Activated CD8-positive, alpha-beta memory T cell treated with anti-CD3 and anti-CD28 coated beads, Interleukin-2, amount 10 ng/mL, durations not matched to agents 7 days and 5 days (primary cell): ENCODE measurements around the gene SULT4A1. TPM values are rescaled to one million over a fixed set of nuclear protein-coding genes. Genes with fewer than 3 reads are reported as not detected.
A peak's percentile ranks its signal among the peaks of the same experiment; 100 is the strongest.
"Not testable (repeated sequence)": the region's sequence is repeated elsewhere in the genome, so short reads cannot be mapped to it uniquely, and the experiment has no call there.

ENCODE experiments used
- ATAC-seq: fragments of 150-1000 bp; cut with Tn5 transposase; one replicate; pipeline ENCODE4 v1.10.0; 2021; ENCODE audit warnings: moderate library complexity
- CTCF ChIA-PET: fragments of 350-600 bp; sonication (Branson Sonifier 250); formaldehyde crosslinking; loops from one replicate; lab custom pipeline; 2021; ENCODE audit warnings: antibody characterized with exemption; lab: Charles Lee
- DNase-seq: peaks from one replicate; pipeline ENCODE4 v3.0.0-alpha.2; 2020
- H3K27ac Mint-ChIP-seq: one replicate; pipeline ENCODE4 v1.8.0; 2021; ENCODE audit warnings: mild to moderate bottlenecking, mixed read lengths
- H3K27me3 Mint-ChIP-seq: one replicate; pipeline ENCODE4 v1.8.0; 2021; ENCODE audit warnings: mixed read lengths
- H3K36me3 Mint-ChIP-seq: one replicate; pipeline ENCODE4 v1.8.0; 2021; ENCODE audit warnings: mild to moderate bottlenecking, mixed read lengths
- H3K4me1 Mint-ChIP-seq: one replicate; pipeline ENCODE4 v1.8.0; 2021; ENCODE audit warnings: mixed read lengths
- H3K4me3 Mint-ChIP-seq: one replicate; pipeline ENCODE4 v1.8.0; 2021; ENCODE audit warnings: mild to moderate bottlenecking, moderate library complexity, mixed read lengths
- H3K9me3 Mint-ChIP-seq: one replicate; pipeline ENCODE4 v1.8.0; 2022; ENCODE audit warnings: low read depth, mixed read lengths
- total RNA-seq, 2 experiments: library from RNA; stranded (reverse); gene quantifications; one replicate each; pipeline ENCODE4 v1.2.3, GENCODE V29; 2021

The SULT4A1 gene
- total RNA-seq, 2 experiments from 2014 or later, result not detected

DNA sequence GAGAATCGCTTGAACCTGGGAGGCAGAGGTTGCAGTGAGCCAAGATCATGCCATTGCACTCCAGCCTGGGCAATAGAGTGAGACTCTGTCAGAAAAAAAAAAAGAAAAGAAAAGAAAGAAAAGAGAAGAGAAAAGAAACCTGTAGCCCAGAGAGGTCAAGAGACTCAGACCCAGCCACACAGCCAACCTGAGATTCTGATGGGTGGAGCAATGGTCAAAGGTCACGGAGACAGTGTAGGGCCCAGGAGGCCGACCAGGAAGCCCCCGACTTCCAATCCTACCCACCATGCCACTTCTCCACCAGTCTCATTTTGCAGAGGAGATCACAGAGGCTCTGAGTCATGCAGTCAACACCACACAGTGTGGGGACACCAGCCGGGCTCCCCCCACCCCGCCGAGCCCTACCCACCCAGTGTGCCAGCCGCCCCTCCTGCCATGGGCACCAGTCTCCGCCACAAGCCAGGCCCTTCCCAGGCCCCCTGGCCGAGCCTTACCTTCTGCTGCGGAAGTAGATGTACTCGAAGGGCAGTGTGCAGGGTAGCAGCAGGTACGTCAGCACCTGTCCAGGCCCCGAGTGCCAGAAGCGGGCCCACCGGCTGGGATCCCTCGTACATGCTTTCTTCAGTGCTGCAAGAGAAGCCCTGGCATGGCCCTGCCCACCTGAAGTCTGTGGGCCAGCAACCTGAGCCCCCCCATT lies 21.6 kb upstream of the SULT4A1 start:
- Mint-ChIP-seq H3K36me3 (no peaks in the 10 kb centered on the region), H3K9me3 (no peaks in the 10 kb centered on the region), H3K27me3 (peaks cover 8% of the 10 kb centered on the region), H3K4me1 (peaks cover 11% of the 10 kb centered on the region), H3K4me3 (no peak overlapping the region), H3K27ac (no peak overlapping the region)
- DNase-seq (no peak), ATAC-seq (no peak)
- CTCF ChIA-PET, result interaction anchor here (0.6 to 2.1 kb wide), 21 partner anchors 9 to 1929 kb away, joined by 3 to 47 read pairs (median 4); partner anchors contain the start of genes EFCAB6 and SAMM50

DNA sequence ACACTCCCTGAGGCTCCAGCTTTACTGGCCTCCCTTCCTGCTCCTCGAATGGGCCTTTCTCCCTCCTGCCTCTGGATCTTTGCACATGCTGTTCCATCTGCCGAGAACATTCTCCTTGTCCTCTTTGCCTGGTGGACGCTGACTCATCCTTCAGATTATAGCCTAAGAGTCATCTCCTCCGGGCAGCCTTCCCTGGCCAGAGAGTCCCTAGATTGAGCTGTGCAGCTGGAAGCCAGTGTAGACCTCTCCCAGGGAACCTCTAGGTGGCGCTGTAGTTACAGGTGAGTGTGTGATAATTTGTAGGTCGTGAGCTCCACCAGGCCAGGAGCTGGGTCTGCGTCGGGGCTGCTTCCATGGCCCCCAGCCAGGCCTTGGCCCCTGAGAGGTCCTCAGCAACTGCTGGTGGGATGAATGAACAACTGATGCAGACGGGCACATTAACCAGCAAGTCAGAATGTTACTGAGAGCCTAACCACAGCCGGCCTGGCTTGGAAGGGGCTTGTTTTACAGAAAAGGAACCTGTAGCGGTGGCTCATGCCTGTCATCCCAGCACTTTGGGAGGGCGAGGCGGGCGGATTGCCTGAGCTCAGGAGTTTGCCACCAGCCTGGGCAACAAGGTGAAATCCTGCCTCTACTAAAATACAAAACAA lies 20.8 kb upstream of the SULT4A1 start:
- CTCF ChIA-PET, result interaction anchor here (0.6 to 2.1 kb wide), 18 partner anchors 8 to 1930 kb away, joined by 3 to 47 read pairs (median 4); partner anchors contain the start of genes EFCAB6 and SAMM50
- peaks cover 6% of the 10 kb centered on the region for H3K27me3 Mint-ChIP-seq
- ATAC-seq (peak; percentile 66), DNase-seq (peak; percentile 70)
- H3K27ac Mint-ChIP-seq, result no peak overlapping the region
- H3K4me1 Mint-ChIP-seq, result peaks cover 11% of the 10 kb centered on the region
- H3K36me3 Mint-ChIP-seq, result no peaks in the 10 kb centered on the region
- no peaks in the 10 kb centered on the region for H3K9me3 Mint-ChIP-seq
- H3K4me3 Mint-ChIP-seq, result no peak overlapping the region

DNA sequence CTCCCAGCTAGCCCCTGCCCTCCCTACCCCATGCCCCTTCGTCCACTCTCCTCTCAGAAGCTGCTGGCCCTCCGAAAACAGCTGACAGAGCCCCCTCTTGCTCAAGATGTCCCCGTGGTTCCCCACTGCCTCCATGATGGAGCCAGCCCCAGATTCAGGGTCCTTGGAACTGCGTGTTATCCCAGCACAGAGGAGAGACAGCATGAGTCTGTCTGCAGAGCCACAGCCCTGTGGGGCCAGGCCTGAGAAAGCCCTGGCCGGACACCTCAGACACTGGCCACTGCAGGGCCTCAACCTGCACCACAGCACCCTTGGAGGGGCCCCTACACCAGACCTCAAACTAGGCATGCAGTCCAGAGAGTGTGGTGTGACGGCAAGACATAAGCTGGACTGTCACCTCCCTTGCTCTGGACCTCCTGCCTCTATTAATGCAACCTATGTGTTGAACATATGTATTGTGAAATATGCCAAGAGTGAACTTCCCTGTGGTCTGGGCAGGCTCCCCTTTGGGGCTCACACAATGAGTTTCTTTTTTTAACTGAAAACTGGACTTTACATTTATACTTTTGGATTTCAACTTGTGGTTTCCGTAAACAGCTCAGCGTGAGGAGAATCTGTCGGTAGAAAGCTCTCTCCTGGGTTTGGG lies 19.9 kb upstream of the SULT4A1 start:
- no peaks in the 10 kb centered on the region for H3K9me3 Mint-ChIP-seq
- H3K27me3 Mint-ChIP-seq, result peaks cover 5% of the 10 kb centered on the region
- H3K27ac Mint-ChIP-seq, result no peak overlapping the region
- H3K36me3 Mint-ChIP-seq, result no peaks in the 10 kb centered on the region
- DNase-seq (no peak), ATAC-seq (no peak)
- no peak overlapping the region for H3K4me3 Mint-ChIP-seq
- peaks cover 11% of the 10 kb centered on the region for H3K4me1 Mint-ChIP-seq
- CTCF ChIA-PET, result interaction anchor here (1.0 to 2.1 kb wide), 14 partner anchors 9 to 635 kb away, joined by 3 to 47 read pairs (median 5); partner anchors contain the start of gene SAMM50

DNA sequence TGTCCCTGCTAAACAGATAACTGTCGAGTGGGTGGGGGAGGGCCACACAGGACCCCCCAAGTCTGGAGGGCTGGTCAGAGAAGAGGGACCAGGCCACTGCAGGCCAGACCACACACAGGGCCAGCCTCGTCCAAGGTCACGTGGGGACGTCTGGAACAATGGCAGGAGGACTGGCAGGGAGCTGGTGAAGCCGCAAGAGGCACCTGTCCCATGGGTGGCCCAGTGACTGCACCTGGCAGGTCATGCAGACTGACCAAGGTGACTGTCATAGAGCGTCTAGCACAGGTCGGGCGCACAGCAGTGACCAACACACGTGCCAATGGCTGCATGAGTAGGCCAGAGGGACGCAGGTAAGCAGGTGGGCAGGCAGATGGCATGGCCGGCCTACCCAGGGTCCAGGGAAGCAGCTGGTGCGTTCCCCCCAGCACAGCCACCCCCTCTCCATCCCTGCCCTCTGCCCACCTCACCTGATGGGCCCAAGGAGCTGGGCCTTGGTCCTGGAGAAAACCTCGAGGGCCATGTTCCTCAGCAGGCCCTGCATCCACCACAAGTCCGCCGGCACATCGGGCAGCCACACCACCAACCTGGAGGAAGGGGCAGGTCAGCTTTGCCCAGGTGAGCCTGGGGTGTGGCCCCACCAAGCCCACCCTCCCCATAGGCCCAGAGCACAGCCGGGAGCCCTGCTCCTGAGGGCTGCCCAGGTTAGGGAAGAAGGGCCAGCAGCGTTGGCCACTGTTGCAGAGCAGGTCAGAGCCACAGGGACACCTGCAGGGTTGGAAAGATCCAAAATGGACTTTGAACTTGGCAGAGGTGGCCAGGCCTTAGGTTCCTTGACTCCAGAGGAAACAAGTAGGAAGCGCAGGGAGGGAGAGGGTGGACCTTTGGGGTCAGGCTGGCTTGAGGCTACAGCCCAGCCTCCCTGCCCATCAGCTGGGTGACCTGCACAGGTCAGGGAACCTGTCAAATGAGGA lies 19.1 kb upstream of the SULT4A1 start:
- Mint-ChIP-seq H3K27ac (no peak overlapping the region), H3K9me3 (no peaks in the 10 kb centered on the region), H3K27me3 (no peaks in the 10 kb centered on the region), H3K4me1 (peaks cover 11% of the 10 kb centered on the region), H3K36me3 (no peaks in the 10 kb centered on the region), H3K4me3 (no peak overlapping the region)
- ATAC-seq (no peak), DNase-seq (no peak)
- CTCF ChIA-PET, result interaction anchor here (1.2 to 2.1 kb wide), 2 partner anchors 64 to 65 kb away, joined by 4 to 47 read pairs; no protein-coding TSS in a partner anchor

DNA sequence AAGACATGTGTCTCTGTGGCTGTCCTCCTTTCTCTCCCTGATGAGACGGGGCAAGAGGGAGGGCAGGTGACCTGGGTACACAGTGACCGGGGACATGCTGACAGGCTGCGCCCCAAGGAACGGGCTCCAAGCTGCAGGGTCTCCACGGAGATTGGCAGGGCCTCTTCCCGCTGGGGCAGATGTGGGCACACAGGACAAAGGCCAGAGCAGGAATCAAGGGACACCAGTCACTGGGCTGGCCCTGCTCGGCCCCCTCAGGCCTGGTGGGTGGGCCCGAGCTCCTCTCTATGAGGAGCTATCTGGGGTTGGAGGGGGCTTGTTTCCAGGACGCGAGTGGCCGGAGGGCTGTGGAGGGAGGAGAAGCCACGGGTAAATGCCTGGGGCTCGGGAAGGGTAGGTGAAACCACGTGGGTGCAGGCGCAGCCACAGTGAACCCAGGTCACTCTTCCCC lies 18.3 kb upstream of the SULT4A1 start:
- no peaks in the 10 kb centered on the region for H3K9me3 Mint-ChIP-seq
- no peak overlapping the region for H3K4me3 Mint-ChIP-seq
- H3K27ac Mint-ChIP-seq, result no peak overlapping the region
- ATAC-seq (no peak), DNase-seq (no peak)
- H3K27me3 Mint-ChIP-seq, result no peaks in the 10 kb centered on the region
- CTCF ChIA-PET, result interaction anchor here (1.2 kb wide), 1 partner anchor 66 kb away, joined by 4 read pairs; no protein-coding TSS in a partner anchor
- no peaks in the 10 kb centered on the region for H3K36me3 Mint-ChIP-seq
- peaks cover 11% of the 10 kb centered on the region for H3K4me1 Mint-ChIP-seq

GRCh38 chr22:43879901-43880540 lies 17.7 kb upstream of the SULT4A1 start:
- ATAC-seq, result no peak
- CTCF ChIA-PET, result no interaction called here
- peaks cover under 1% of the 10 kb centered on the region for H3K27me3 Mint-ChIP-seq
- H3K27ac Mint-ChIP-seq, result no peak overlapping the region
- no peak for DNase-seq
- H3K9me3 Mint-ChIP-seq, result no peaks in the 10 kb centered on the region
- no peak overlapping the region for H3K4me3 Mint-ChIP-seq
- no peaks in the 10 kb centered on the region for H3K36me3 Mint-ChIP-seq
- H3K4me1 Mint-ChIP-seq, result peaks cover 11% of the 10 kb centered on the region

DNA sequence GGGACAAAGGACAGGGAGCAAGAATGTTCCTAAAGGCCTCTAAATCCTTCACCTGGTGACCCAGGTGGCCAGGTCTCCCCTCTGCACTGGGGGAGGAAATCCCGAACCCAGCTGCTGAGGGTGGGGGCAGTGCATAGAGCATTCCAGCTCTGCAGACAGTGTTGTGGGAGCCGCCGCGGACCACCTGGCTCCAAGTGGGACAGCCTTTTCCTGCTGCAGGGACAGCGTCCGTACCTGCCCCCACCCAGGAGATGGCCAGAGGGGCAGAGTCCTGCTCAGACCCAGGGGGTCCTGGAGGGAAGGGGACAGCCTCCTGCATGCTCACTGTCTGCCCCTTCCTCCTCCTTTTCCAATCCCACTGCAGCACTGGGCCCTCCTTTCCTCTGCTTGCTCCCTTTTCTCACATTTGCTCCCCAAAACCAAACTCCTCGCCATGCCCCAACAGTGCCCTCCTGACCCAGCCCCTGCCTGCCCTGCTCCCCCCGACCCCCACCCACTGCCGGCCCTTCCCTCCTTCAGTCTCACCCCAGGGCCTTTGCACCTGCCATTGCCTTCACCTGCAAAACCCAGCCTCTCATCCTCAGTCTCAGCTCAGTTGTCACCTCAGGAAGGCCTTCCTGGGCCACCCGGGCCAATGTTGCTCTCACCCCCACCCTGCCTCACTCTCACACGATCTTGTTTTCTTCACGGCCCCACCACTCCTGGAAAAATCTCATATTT lies 16.7 kb upstream of the SULT4A1 start:
- DNase-seq (no peak), ATAC-seq (no peak)
- CTCF ChIA-PET, result no interaction called here
- no peak overlapping the region for H3K4me3 Mint-ChIP-seq
- no peak overlapping the region for H3K27ac Mint-ChIP-seq
- peaks cover 6% of the 10 kb centered on the region for H3K27me3 Mint-ChIP-seq
- H3K9me3 Mint-ChIP-seq, result no peaks in the 10 kb centered on the region
- peaks cover 2% of the 10 kb centered on the region for H3K4me1 Mint-ChIP-seq
- H3K36me3 Mint-ChIP-seq, result no peaks in the 10 kb centered on the region

DNA sequence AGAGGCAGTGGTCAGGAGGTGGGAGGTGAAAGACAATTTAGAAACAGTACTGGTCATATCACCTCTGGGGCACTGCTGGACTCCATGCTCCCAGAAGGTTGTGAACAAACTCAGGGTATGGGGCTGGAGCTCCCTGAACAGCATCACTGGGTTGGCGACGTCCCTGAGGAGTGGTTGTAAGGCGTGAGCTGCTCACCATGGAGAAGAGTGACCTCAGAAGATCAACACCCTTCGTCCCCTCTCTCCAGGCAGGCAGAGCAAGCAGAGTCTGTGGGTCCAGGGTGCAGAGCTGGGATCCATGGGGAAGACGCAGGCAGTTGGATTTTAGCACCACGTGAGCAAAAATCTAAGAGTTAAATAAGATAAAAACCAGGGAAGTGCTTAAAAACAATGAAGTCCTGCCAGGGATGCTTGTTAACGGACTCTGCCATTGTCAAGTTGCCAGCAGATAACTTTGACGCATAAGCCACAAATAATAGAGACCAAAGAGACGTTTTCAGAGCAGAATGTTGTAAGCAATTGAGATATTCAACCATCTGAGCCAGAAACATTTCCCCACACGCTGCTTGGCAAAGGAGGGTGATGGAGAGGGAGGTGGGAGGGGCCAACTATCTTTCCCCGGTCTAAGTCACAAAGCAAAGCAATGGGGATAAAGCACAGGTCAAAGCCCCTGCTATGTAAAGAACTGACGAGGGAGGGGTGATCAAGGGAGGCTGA lies 15.9 kb upstream of the SULT4A1 start:
- Mint-ChIP-seq H3K4me3 (no peak overlapping the region), H3K36me3 (no peaks in the 10 kb centered on the region), H3K27me3 (peaks cover 8% of the 10 kb centered on the region), H3K27ac (no peak overlapping the region), H3K9me3 (no peaks in the 10 kb centered on the region), H3K4me1 (peaks cover 2% of the 10 kb centered on the region)
- ATAC-seq (no peak), DNase-seq (no peak)
- CTCF ChIA-PET, result no interaction called here

DNA sequence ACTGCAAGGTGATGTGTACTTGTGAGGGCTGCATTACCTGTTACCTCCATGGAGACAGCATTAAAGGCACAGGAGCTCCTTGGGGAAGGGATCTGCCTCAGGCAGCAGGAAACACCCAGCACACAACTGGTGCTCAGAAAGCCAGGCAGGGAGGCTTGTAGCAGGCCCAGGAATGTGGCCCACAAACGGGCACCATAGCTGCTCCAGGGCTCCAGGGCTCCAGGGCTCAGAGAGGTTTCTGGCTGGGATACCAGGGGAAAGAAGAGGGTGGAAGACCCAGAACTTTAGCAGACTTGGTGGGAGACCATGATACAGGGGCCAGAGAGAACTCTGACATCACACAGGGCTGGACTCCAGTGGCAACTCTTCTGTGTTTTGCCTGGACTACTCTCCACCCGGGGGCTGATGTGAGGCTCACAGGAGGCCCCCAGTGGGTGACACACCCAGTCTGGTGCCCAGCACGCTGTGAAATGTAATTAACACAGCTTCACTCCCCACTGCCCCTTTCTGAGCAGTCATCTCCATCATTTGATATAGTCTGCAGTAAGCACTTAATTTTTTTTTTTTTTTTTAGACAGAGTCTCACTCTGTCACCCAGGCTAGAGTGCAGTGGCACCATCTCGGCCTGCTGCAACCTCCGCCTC lies 14.7 kb upstream of the SULT4A1 start:
- Mint-ChIP-seq H3K27me3 (peaks cover 13% of the 10 kb centered on the region), H3K4me3 (no peak overlapping the region), H3K4me1 (no peaks in the 10 kb centered on the region), H3K9me3 (no peaks in the 10 kb centered on the region), H3K36me3 (no peaks in the 10 kb centered on the region), H3K27ac (no peak overlapping the region)
- ATAC-seq (no peak), DNase-seq (no peak)
- CTCF ChIA-PET, result interaction anchor here (1.5 kb wide), 1 partner anchor 69 kb away, joined by 5 read pairs; no protein-coding TSS in a partner anchor

GRCh38 chr22:43869799-43870198 lies 7.5 kb upstream of the SULT4A1 start:
- H3K27me3 Mint-ChIP-seq, result peaks cover 22% of the 10 kb centered on the region
- DNase-seq (no peak), ATAC-seq (no peak)
- H3K4me1 Mint-ChIP-seq, result no peaks in the 10 kb centered on the region
- H3K9me3 Mint-ChIP-seq, result peaks cover 1% of the 10 kb centered on the region
- H3K4me3 Mint-ChIP-seq, result no peak overlapping the region
- CTCF ChIA-PET, result no interaction called here
- no peak overlapping the region for H3K27ac Mint-ChIP-seq
- H3K36me3 Mint-ChIP-seq, result no peaks in the 10 kb centered on the region

DNA sequence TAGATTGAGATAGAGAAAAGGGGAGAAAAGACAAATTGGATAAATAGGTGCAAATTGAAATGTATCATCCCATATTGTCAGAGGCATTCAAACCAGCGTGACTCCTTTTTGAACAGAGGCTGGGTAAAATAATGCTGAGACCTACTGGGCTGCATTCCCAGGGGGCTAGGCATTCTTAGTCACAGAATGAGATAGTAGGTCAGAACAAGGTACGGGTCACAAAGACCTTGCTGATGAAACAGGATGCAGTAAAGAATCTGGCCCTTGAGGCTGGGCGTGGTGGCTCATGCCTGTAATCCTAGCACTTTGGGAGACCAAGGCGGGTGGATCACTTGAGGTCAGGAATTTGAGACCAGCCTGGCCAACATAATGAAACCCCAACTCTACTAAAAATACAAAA lies 6.7 kb upstream of the SULT4A1 start:
- CTCF ChIA-PET, result interaction anchor here (1.9 kb wide), 1 partner anchor 14 kb away, joined by 6 read pairs; no protein-coding TSS in a partner anchor
- not testable (repeated sequence) for H3K27ac Mint-ChIP-seq, H3K36me3 Mint-ChIP-seq, H3K4me3 Mint-ChIP-seq, ATAC-seq, H3K4me1 Mint-ChIP-seq, DNase-seq, H3K9me3 Mint-ChIP-seq
- H3K27me3 Mint-ChIP-seq, result peaks cover 24% of the 10 kb centered on the region
